GM10266 (cell line): ENCODE measurements around the gene LILRB5.
"Not testable (repeated sequence)": the region's sequence is repeated elsewhere in the genome, so short reads cannot be mapped to it uniquely, and the experiment has no call there.

ENCODE experiments used
- DNase-seq: peaks from one replicate; pipeline ENCODE4 v3.0.0; 2012; ENCODE audit errors: extremely low spot score
- CTCF ChIP-seq: IDR thresholded peaks from 2 replicates; pipeline ENCODE4 v1.5.1; 2012; ENCODE audit warnings: mild to moderate bottlenecking, low read depth; ENCODE audit not compliant: control insufficient read depth, insufficient read depth; ENCODE audit errors: missing control alignments

Gene LILRB5

GRCh38 chr19:54294539-54294938 lies 37.5 kb upstream of the LILRB5 start:
- TF ChIP-seq CTCF: no peak
- no peak for DNase-seq

GRCh38 chr19:54289160-54289559 lies 32.1 kb upstream of the LILRB5 start:
- not testable (repeated sequence) for DNase-seq

- no peak for TF ChIP-seq CTCF
- no peak for DNase-seq
Measured at GRCh38 chr19:54287456-54287855, 30.4 kb upstream of the LILRB5 start.

- DNase-seq: not testable (repeated sequence)
Measured at GRCh38 chr19:54286283-54286682, 29.2 kb upstream of the LILRB5 start.

- not testable (repeated sequence) for DNase-seq
Measured at GRCh38 chr19:54285427-54286056, 28.5 kb upstream of the LILRB5 start.

GRCh38 chr19:54282686-54283470 lies 25.8 kb upstream of the LILRB5 start:
- TF ChIP-seq CTCF: no peak
- DNase-seq: no peak

GRCh38 chr19:54281729-54282075 lies 24.6 kb upstream of the LILRB5 start:
- DNase-seq: not testable (repeated sequence)

GRCh38 chr19:54281007-54281728 lies 24.1 kb upstream of the LILRB5 start, which contains the start of gene LILRB2:
TSS of gene LILRB2 (minus strand) at chr19:54281110. CDS start at chr19:54280496, 614 bp downstream.
- no peak for DNase-seq
- TF ChIP-seq CTCF: no peak

GRCh38 chr19:54280441-54280840 lies 23.4 kb upstream of the LILRB5 start:
- DNase-seq: not testable (repeated sequence)

GRCh38 chr19:54280025-54280424 lies 23.0 kb upstream of the LILRB5 start:
- not testable (repeated sequence) for DNase-seq
